Heart left ventricle (tissue), 16 donors: ENCODE results near the gene BACE1-AS. TPM values are rescaled to one million over a fixed set of nuclear protein-coding genes. Genes with fewer than 3 reads are reported as not detected.

Source experiments
- ATAC-seq, 4 donors: fragments of 200-7000 bp; cut with Tn5 transposase; one replicate each; pipeline ENCODE4 v1.9.1; 2020 to 2022; ENCODE audit warnings: moderate library complexity in 4 of 4, mild to moderate bottlenecking in 3 of 4, moderate number of reproducible peaks in 1 of 4
- DNase-seq, 5 donors: peaks; one replicate each; pipeline ENCODE4 v3.0.0-alpha.2; 2020
- H3K27ac ChIP-seq, 12 donors: fragments of 200-600 bp; sonication (generic) in 4 of 12; one replicate each; pipeline versions ENCODE4 v1.5.0 to v1.8.0; 2016 to 2022; ENCODE audit warnings: mild to moderate bottlenecking in 2 of 12
- H3K27me3 ChIP-seq, 9 donors: fragments of 200-600 bp; sonication (generic) in 2 of 9; one replicate each; pipeline versions ENCODE4 v1.5.1 to v1.8.0; 2016 to 2022; ENCODE audit warnings: mild to moderate bottlenecking in 3 of 9
- H3K36me3 ChIP-seq, 9 donors: fragments of 200-600 bp; sonication (generic) in 2 of 9; one replicate each; pipeline versions ENCODE4 v1.5.0 to v1.8.0; 2018 to 2022; ENCODE audit warnings: mild to moderate bottlenecking in 2 of 9
- H3K4me1 ChIP-seq, 12 donors: fragments of 200-600 bp; sonication (generic) in 4 of 12; one replicate each; pipeline versions ENCODE4 v1.5.0 to v1.8.0; 2016 to 2022; ENCODE audit warnings: mild to moderate bottlenecking in 3 of 12
- H3K4me3 ChIP-seq, 12 donors: fragments of 200-600 bp; sonication (generic) in 4 of 12; one replicate each; pipeline versions ENCODE4 v1.5.0 to v1.8.0; 2017 to 2022; ENCODE audit warnings: mild to moderate bottlenecking in 9 of 12, moderate library complexity in 4 of 12
- H3K9me3 ChIP-seq, 12 donors: fragments of 200-600 bp; sonication (generic) in 4 of 12; one replicate each; pipeline versions ENCODE4 v1.5.0 to v1.8.0; 2016 to 2022; ENCODE audit warnings: mild to moderate bottlenecking in 1 of 12
- CTCF ChIP-seq, 12 donors: fragments of 200-600 bp; sonication (generic) in 4 of 12; IDR thresholded peaks; one replicate each; pipeline versions ENCODE4 v1.5.0 to v1.8.0; 2018 to 2022; ENCODE audit warnings: antibody characterized with exemption in 12 of 12, mild to moderate bottlenecking in 5 of 12
- POLR2A ChIP-seq, 2 donors: fragments of 450-650 bp; IDR thresholded peaks; one replicate each; pipeline ENCODE4 v1.6.1; 2017; ENCODE audit warnings: antibody characterized with exemption in 2 of 2, mild to moderate bottlenecking in 2 of 2, moderate library complexity in 2 of 2
- WGBS, 4 donors: extraction: QIAGEN DNeasy Blood & Tissue Kit in 2 of 4; methylation state at CpG; one replicate each; pipeline versions ENCODE4 v1.1.5 to v1.1.7; 2013 to 2018; 5-methylcytosine and 5-hydroxymethylcytosine counted together
- intact Hi-C, 10 donors: fragments of 100-400 bp; cut with DNase I; formaldehyde crosslinking; loops; one replicate each; pipeline versions ENCODE4 v1.11.1 to v1.14.2; 2022
- polyA plus RNA-seq, 2 donors: library from polyadenylated mRNA; stranded (reverse); fragments of 200-250 nt; gene quantifications; one replicate each; pipeline ENCODE4 v1.2.3, GENCODE V29; 2013
- total RNA-seq, 9 donors: library from RNA; depleted of rRNA in 2 of 9; stranded (reverse); fragments of >200 nt in 2 of 9; fragmentation: NEBNext Ultra II Directional in 3 of 9; extraction: Animal tissue kit (Norgen Biotek cat#: 25700) in 3 of 9; gene quantifications; one replicate each; pipeline versions ENCODE4 v1.1.0 to v1.2.4, GENCODE V29; 2016 to 2023
- donor health status: ischemic (EF 13 %, LVEDD 7.1; RV severe dilation, severe dysfunction).
- donor health status: healthy with polysubstance abuse.
- donor health status: DM: no; HTN: yes; CAD: no.
- donor health status: DM: no; HTN: no; CAD: no.
- donor health status: ischemic (EF 25% LVEDD 6.9; RV normal size, moderate dysfunction).
- donor health status: ischemic (EF 25% LVEDD 5.7; RV mildly dilated, moderate dysfunction).
- donor health status: healthy.
- donor health status: DM: yes; HTN: yes; CAD: no.
- donor health status: ischemic (EF 35%, LVEDD 5.7; RV mildly dilated, moderate dysfunction).
- donor health status: nonischemic (EF 11% LVEDD 7.7; RV severe dilation, severe dysfunction).
- donor health status: DM: yes; HTN: yes; CAD: no.
- donor health status: PGD.
- donor health status: ischemic (EF 29% LVEDD 5.4; RV normal size, mild dysfunction).
- donor health status: nonischemic (EF 23%, LVEDD 6.1; RV moderate dilation, normal function).

The BACE1-AS gene
- total and polyA plus RNA-seq, 11 donors = 4.2 to 16.6 (median 9.8) TPM

DNA sequence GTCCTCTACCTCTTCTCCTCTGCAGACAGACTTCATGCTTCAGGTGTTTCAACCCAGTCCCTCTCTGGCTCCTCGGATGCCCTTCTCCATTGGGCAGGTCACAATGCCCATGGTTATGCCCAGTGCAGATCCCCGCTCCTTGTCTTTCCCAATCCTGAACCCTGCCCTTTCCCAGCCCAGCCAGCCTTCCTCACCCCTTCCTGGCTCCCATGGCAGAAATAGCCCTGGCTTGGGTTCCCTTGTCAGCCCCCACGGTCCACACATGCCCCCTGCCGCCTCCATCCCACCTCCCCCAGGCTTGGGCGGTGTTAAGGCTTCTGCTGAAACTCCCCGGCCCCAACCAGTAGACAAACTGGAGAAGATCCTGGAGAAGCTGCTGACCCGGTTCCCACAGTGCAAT, 9.3 kb upstream of the BACE1-AS start:
- H3K36me3 ChIP-seq = peaks cover 0 to 75% (median 70%) of the 10 kb centered on the region in 9 donors
- TF ChIP-seq CTCF (IDR thresholded peaks at IDR 0.05) (no peak), POLR2A (IDR thresholded peaks at IDR 0.05) (no peak)
- H3K9me3 ChIP-seq = no peaks in the 10 kb centered on the region
- H3K4me3 ChIP-seq = no peak overlapping the region
- no peak overlapping the region for H3K27ac ChIP-seq
- 95 to 97% (median 96%) methylated on average over 7 of the region's 7 CpGs for WGBS, 4 donors
- DNase-seq = no peak
- ATAC-seq = no peak
- peaks cover 0 to 6% (median 0%) of the 10 kb centered on the region in 12 donors for H3K4me1 ChIP-seq
- intact Hi-C loops = no loop called here
- H3K27me3 ChIP-seq = no peaks in the 10 kb centered on the region

GRCh38 chr11:117282956-117283355, 8.2 kb upstream of the BACE1-AS start:
- intact Hi-C loops = no loop called here
- no peaks in the 10 kb centered on the region for H3K27me3 ChIP-seq
- no peak for TF ChIP-seq POLR2A (IDR thresholded peaks at IDR 0.05)
- no peak for TF ChIP-seq CTCF (IDR thresholded peaks at IDR 0.05)
- no peak overlapping the region for H3K27ac ChIP-seq
- H3K9me3 ChIP-seq = no peaks in the 10 kb centered on the region
- no peak for DNase-seq
- ATAC-seq = no peak
- 90 to 97% (median 94%) methylated on average over 3 of the region's 3 CpGs for WGBS, 4 donors
- H3K4me3 ChIP-seq = no peak overlapping the region
- H3K4me1 ChIP-seq = peaks cover 0 to 6% (median 0%) of the 10 kb centered on the region in 12 donors
- peaks cover 0 to 86% (median 81%) of the 10 kb centered on the region in 9 donors for H3K36me3 ChIP-seq

DNA sequence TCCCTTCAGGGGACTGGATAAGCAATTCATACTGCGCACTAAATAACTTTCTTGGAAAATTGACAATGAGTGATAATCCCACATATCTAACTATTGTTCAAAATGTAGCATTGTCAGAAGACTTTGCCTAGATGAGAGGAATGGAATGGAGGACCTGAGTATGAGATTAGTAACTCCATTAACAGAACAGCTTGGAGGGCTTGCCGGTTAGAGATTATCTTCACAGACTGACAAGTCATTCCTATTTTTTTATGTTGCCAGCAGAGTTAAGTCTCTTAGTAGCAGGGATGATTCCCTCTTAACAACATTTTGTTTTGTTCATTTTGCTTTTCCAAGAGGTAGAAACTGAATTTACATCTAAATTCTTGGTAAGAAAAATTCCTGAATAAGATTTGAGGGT, 7.1 kb upstream of the BACE1-AS start:
- H3K27me3 ChIP-seq = no peaks in the 10 kb centered on the region
- no peak for ATAC-seq
- TF ChIP-seq POLR2A (IDR thresholded peaks at IDR 0.05) (no peak), CTCF (IDR thresholded peaks at IDR 0.05) (no peak)
- H3K27ac ChIP-seq = no peak overlapping the region
- intact Hi-C loops = no loop called here
- H3K4me3 ChIP-seq = no peak overlapping the region
- H3K9me3 ChIP-seq = no peaks in the 10 kb centered on the region
- peaks cover 0 to 6% (median 0%) of the 10 kb centered on the region in 12 donors for H3K4me1 ChIP-seq
- peaks cover 0 to 97% (median 91%) of the 10 kb centered on the region in 9 donors for H3K36me3 ChIP-seq
- WGBS, 4 donors = 76 to 88% (median 83%) methylated on average over 2 of the region's 2 CpGs
- no peak for DNase-seq

DNA sequence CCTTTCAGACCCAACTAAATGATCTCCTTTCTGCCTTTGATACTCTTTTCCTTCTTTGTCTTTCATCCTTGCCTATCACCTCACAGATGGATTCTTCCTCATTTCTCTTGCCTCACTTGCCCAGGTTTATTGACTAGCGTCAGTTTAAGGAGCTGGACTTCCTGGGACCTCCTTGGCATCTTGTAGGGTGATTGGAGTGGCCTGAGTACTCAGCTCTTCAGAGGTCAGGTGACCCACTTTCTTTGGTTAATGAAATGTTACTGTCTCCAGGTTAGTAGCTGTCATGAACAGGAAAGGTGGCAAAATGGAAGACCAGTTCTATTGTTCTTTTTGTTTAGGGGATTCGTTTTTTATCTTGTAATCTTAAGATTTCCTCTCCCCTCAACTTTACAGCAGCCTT, 4.6 kb upstream of the BACE1-AS start:
- no peak for ATAC-seq
- H3K36me3 ChIP-seq = peaks cover 0 to 100% (median 98%) of the 10 kb centered on the region in 9 donors
- TF ChIP-seq POLR2A (IDR thresholded peaks at IDR 0.05) (no peak), CTCF (IDR thresholded peaks at IDR 0.05) (no peak)
- H3K27ac ChIP-seq = no peak overlapping the region
- no peak overlapping the region for H3K4me3 ChIP-seq
- H3K4me1 ChIP-seq = no peaks in the 10 kb centered on the region
- H3K27me3 ChIP-seq = no peaks in the 10 kb centered on the region
- intact Hi-C loops = no loop called here
- WGBS, 4 donors = 71 to 82% (median 77%) methylated on average over 2 of the region's 2 CpGs
- DNase-seq = no peak
- H3K9me3 ChIP-seq = no peaks in the 10 kb centered on the region
